Panc1 (cell line): Measurements from ENCODE around the gene GALNT1. TPM values are rescaled to one million over a fixed set of nuclear protein-coding genes. Genes with fewer than 3 reads are reported as not detected.

Experiments used
- ATAC-seq: fragments of 200-7000 bp; cut with Tn5 transposase; 2 replicates; pipeline ENCODE4 v1.9.1; 2020; ENCODE audit warnings: mild to moderate bottlenecking, moderate library complexity
- BruUV-seq: library from RNA; stranded (reverse); fragments of 400-500 nt; replicated peaks from 2 replicates; lab custom pipeline; 2021; lab: Mats Ljungman, UMichigan
- CTCF ChIA-PET: fragments of 300-600 bp; sonication (Branson Sonifier 250); formaldehyde crosslinking; loops from one replicate; lab custom pipeline; 2022; ENCODE audit warnings: antibody characterized with exemption; lab: Charles Lee
- POLR2A ChIA-PET: fragments of 300-600 bp; sonication (Branson Sonifier 250); formaldehyde crosslinking; loops from one replicate; lab custom pipeline; 2022; ENCODE audit warnings: antibody characterized with exemption; lab: Charles Lee
- DNase-seq: peaks from one replicate; pipeline ENCODE4 v3.0.0-alpha.2; 2010; ENCODE audit warnings: low read depth, low spot score
- H3K27ac ChIP-seq: 2 replicates; pipeline ENCODE4 v1.5.1; 2011; ENCODE audit warnings: mild to moderate bottlenecking, low read length, inconsistent platforms
- H3K27me3 ChIP-seq: fragments of 200-500 bp; sonication (Bioruptor generic); 2 replicates; pipeline ENCODE4 v1.6.0; 2014; ENCODE audit warnings: low read length, inconsistent platforms; ENCODE audit not compliant: control insufficient read depth, insufficient read depth
- H3K36me3 ChIP-seq: fragments of 200-500 bp; sonication (Bioruptor generic); 2 replicates; pipeline ENCODE4 v1.5.1; 2014; ENCODE audit warnings: inconsistent platforms, mild to moderate bottlenecking, low read length, moderate library complexity; ENCODE audit not compliant: control insufficient read depth, insufficient read depth
- H3K4me1 ChIP-seq: 2 replicates; pipeline ENCODE4 v1.5.1; 2011; ENCODE audit warnings: inconsistent platforms, mild to moderate bottlenecking, low read length, moderate library complexity; ENCODE audit not compliant: control insufficient read depth, insufficient read depth
- H3K4me3 ChIP-seq, 2 experiments: 2 replicates each; pipeline ENCODE4 v1.5.1; 2011 to 2012; ENCODE audit warnings: low read depth in 2 of 2, low read length in 2 of 2, mild to moderate bottlenecking in 2 of 2, inconsistent platforms in 1 of 2, moderate library complexity in 1 of 2
- H3K9me3 ChIP-seq: fragments of 200-500 bp; sonication (Bioruptor generic); 2 replicates; pipeline ENCODE4 v1.5.1; 2014; ENCODE audit warnings: low read depth, mild to moderate bottlenecking, inconsistent platforms, low read length, moderate library complexity; ENCODE audit not compliant: control insufficient read depth, insufficient read depth
- CTCF ChIP-seq: fragments of 450-650 bp; IDR thresholded peaks from 2 replicates; pipeline ENCODE4 v1.5.1; 2017; ENCODE audit warnings: mild to moderate bottlenecking
- POLR2AphosphoS5 ChIP-seq: IDR thresholded peaks from 2 replicates; pipeline ENCODE4 v1.6.1; 2012; ENCODE audit warnings: mild to moderate bottlenecking, low read depth, low read length, moderate library complexity
- REST ChIP-seq, 2 experiments: IDR thresholded peaks; 2 replicates each; pipeline ENCODE4 v1.6.1; 2011 to 2012; ENCODE audit warnings: low read depth in 2 of 2, control low read depth in 1 of 2, low read length in 1 of 2, mild to moderate bottlenecking in 1 of 2, moderate library complexity in 1 of 2; ENCODE audit not compliant: insufficient read depth in 1 of 2
- SIN3A ChIP-seq: IDR thresholded peaks from 2 replicates; pipeline ENCODE4 v1.6.1; 2012; ENCODE audit warnings: low read depth, mild to moderate bottlenecking, low read length, moderate library complexity, borderline replicate concordance; ENCODE audit not compliant: insufficient read depth
- TCF7L2 ChIP-seq: IDR thresholded peaks from 2 replicates; pipeline ENCODE4 v1.6.1; 2011; ENCODE audit warnings: mild to moderate bottlenecking, low read depth, low read length, inconsistent platforms
- in situ Hi-C: cut with HindIII; loops from 2 replicates; pipeline ENCODE4 v1.10.0; 2016; ENCODE audit warnings: low sequenced_read_pairs, low pct_unique_long_range_greater_than_20kb
- intact Hi-C: fragments of 100-400 bp; cut with micrococcal nuclease; formaldehyde crosslinking; loops from one replicate; pipeline ENCODE4 v1.10.0; 2022; ENCODE audit not compliant: unreplicated experiment
- total RNA-seq: library from RNA; stranded (reverse); gene quantifications from one replicate; pipeline ENCODE4 v1.2.1, GENCODE V29; 2021; ENCODE audit not compliant: unreplicated experiment

Gene GALNT1
- total RNA-seq, 1 experiment from 2014 or later, result 147 TPM

- in situ Hi-C loops (no loop called here), intact Hi-C loops (no loop called here)
- no TSS peak for BruUV-seq
- POLR2A ChIA-PET, result interaction anchor here (0.7 kb wide), 1 partner anchor 24 kb away, joined by 7 read pairs; no protein-coding TSS in a partner anchor
- DNase-seq, result no peak
- Histone ChIP-seq H3K4me1 (no peaks in the 10 kb centered on the region), H3K9me3 (no peaks in the 10 kb centered on the region), H3K4me3 (no peak overlapping the region), H3K27ac (no peak overlapping the region), H3K27me3 (no peaks in the 10 kb centered on the region), H3K36me3 (peaks cover 6% of the 10 kb centered on the region; the same call in 1 of the 2 replicates)
- CTCF ChIA-PET, result no interaction called here
- TF ChIP-seq TCF7L2, result no peak
- ATAC-seq, result no peak
Measured at GRCh38 chr18:35682281-35682867, 100.8 kb downstream of the GALNT1 start.

- no peak for ATAC-seq
- intact Hi-C loops (no loop called here), in situ Hi-C loops (no loop called here)
- TF ChIP-seq POLR2AphosphoS5 (no peak), TCF7L2 (no peak), CTCF (no peak), REST (IDR thresholded peaks at IDR 0.05; ENCODE audit: insufficient read depth in 1 of 2, low read depth in 2 of 2, low read length in 1 of 2) (no peak), SIN3A (no peak)
- Histone ChIP-seq H3K36me3 (peaks cover 10% of the 10 kb centered on the region; the same call in 1 of the 2 replicates), H3K4me3 (no peak overlapping the region), H3K27me3 (no peaks in the 10 kb centered on the region), H3K27ac (no peak overlapping the region), H3K9me3 (no peaks in the 10 kb centered on the region), H3K4me1 (no peaks in the 10 kb centered on the region)
- POLR2A ChIA-PET, result no interaction called here
- CTCF ChIA-PET, result no interaction called here
- BruUV-seq, result no TSS peak
- no peak for DNase-seq
Measured at GRCh38 chr18:35683021-35683420, 101.5 kb downstream of the GALNT1 start.

- DNase-seq (no peak), ATAC-seq (no peak)
- Histone ChIP-seq H3K4me3 (no peak overlapping the region), H3K4me1 (no peaks in the 10 kb centered on the region), H3K36me3 (peaks cover 17% of the 10 kb centered on the region), H3K9me3 (no peaks in the 10 kb centered on the region), H3K27me3 (no peaks in the 10 kb centered on the region), H3K27ac (no peak overlapping the region)
- POLR2A ChIA-PET, result no interaction called here
- BruUV-seq, result no TSS peak
- TF ChIP-seq POLR2AphosphoS5 (no peak), CTCF (no peak)
- intact Hi-C loops (no loop called here), in situ Hi-C loops (no loop called here)
- CTCF ChIA-PET, result no interaction called here
Measured at GRCh38 chr18:35688757-35689156, 107.2 kb downstream of the GALNT1 start.
